Body of pancreas (tissue), 4 donors: Measurements from ENCODE around the gene GRK3. TPM values are rescaled to one million over a fixed set of nuclear protein-coding genes. Genes with fewer than 3 reads are reported as not detected.

ENCODE experiments used
- ATAC-seq: fragments of 150-250 bp; one replicate; pipeline ENCODE4 v1.9.1; 2016
- DNase-seq, 4 donors: peaks; one replicate each; pipeline ENCODE4 v3.0.0-alpha.2; 2019
- H3K27ac ChIP-seq, 4 donors: fragments of 200-600 bp; sonication (generic); 1 replicate in 3 of 4; 2 replicates in 1 of 4; pipeline versions ENCODE4 v1.5.1 to v1.6.1; 2016 to 2019; ENCODE audit warnings: mild to moderate bottlenecking in 1 of 4, mixed read lengths in 1 of 4, moderate library complexity in 1 of 4
- H3K27me3 ChIP-seq, 2 donors: fragments of 200-600 bp; sonication (generic); one replicate each; pipeline ENCODE4 v1.6.0; 2016; ENCODE audit warnings: mild to moderate bottlenecking in 1 of 2
- H3K36me3 ChIP-seq, 2 donors: fragments of 200-600 bp; sonication (generic); replicated peaks in 1 of 2; 2 replicates each; pipeline ENCODE4 v1.5.1; 2016; ENCODE audit warnings: low read depth in 2 of 2; ENCODE audit not compliant: insufficient read depth in 1 of 2
- H3K4me1 ChIP-seq: fragments of 200-600 bp; sonication (generic); one replicate; pipeline ENCODE4 v1.6.0; 2016
- H3K4me3 ChIP-seq, 2 donors: fragments of 200-600 bp; sonication (generic); 1 replicate in 1 of 2; 2 replicates in 1 of 2; pipeline ENCODE4 v1.5.1; 2016 to 2019
- H3K9me3 ChIP-seq, 3 donors: fragments of 200-600 bp; sonication (generic); 1 replicate in 2 of 3; 2 replicates in 1 of 3; pipeline ENCODE4 v1.5.1; 2016
- CTCF ChIP-seq, 7 experiments: fragments of 450-650 bp in 4 of 7; fragments of 200-600 bp in 3 of 7; sonication (generic) in 3 of 7; IDR thresholded peaks; one replicate each; pipeline ENCODE4 v1.5.1; 2016 to 2019; ENCODE audit warnings: antibody characterized with exemption in 7 of 7
- POLR2A ChIP-seq, 3 donors: fragments of 450-650 bp; IDR thresholded peaks; one replicate each; pipeline ENCODE4 v1.6.1; 2016; ENCODE audit warnings: antibody characterized with exemption in 3 of 3, mild to moderate bottlenecking in 2 of 3
- WGBS, 2 donors: methylation state at CpG; one replicate each; pipeline ENCODE4 v1.1.5; 2017; 5-methylcytosine and 5-hydroxymethylcytosine counted together
- intact Hi-C: fragments of 100-400 bp; cut with DNase I; formaldehyde crosslinking; loops from one replicate; pipeline ENCODE4 v1.15.1; 2023
- total RNA-seq, 2 donors: library from RNA; depleted of rRNA; stranded (reverse); fragments of >200 nt; gene quantifications; one replicate each; pipeline ENCODE4 v1.1.0, GENCODE V29; 2016

Gene GRK3
- total RNA-seq, 2 donors from 2014 or later, result 10.4 to 10.9 TPM

DNA sequence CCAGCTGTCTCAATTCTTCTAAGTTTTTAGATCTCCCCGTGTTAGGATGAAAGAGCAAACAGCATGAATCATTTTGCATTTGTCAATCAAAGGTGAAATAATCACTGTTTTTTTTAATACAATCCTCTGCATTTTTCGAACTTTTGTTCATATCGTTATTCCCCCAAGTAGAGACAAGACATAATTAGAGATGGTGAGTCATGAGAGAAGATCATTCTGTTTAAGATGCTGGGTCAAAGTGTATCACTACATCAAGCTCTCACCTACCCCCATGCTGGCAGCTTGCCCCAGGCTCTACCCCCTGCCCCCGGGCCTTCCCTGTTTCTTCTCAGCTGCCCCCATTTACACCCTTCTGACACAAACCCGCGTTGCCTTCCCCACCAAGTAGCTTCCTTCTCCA lies 147.0 kb downstream of the GRK3 start:
- DNase-seq (no peak), ATAC-seq (no peak)
- H3K27me3 ChIP-seq, result no peaks in the 10 kb centered on the region
- intact Hi-C loops, result no loop called here
- H3K27ac ChIP-seq, result no peak overlapping the region
- 67 to 82% methylated on average over 6 of the region's 6 CpGs for WGBS, 2 donors
- no peak overlapping the region for H3K4me3 ChIP-seq
- H3K4me1 ChIP-seq, result no peaks in the 10 kb centered on the region
- H3K9me3 ChIP-seq, result no peaks in the 10 kb centered on the region
- H3K36me3 ChIP-seq, result no peaks in the 10 kb centered on the region
- TF ChIP-seq CTCF (IDR thresholded peaks at IDR 0.05), result no peak
- no peak for TF ChIP-seq POLR2A (IDR thresholded peaks at IDR 0.05)

DNA sequence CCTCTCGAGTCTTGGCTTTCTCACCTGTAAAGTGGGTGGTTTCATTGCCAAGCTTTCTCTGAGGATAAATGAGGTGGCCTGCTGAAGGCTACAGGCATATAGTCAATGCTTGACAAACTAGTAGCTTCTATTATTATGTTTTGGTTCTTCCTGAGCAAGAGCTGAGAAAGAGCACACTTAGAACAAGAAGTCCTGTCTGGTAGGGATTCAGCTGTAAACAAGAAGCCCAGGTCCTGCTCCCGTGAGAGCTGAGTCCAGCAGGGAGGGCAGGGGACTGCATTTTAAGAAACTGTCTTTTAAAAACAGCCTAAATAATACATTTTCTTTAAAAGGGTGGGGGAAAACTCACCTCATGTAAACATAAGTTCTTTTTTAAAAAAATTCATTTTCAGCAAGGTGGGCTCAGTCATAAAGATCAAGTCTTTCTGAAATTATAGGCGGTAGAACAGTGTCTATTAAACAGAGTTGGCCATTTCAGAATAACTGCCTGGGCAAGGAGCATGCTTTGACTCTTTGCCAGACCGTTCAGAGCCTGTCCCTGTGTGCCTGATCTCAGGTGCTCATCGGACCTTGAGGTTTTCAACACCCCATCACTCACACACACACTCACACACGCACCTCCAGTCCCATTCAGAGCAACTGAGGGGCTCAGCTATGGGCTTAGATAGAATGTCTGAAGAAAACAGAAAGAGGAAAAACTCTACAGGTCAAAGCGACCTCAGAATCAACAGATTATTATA lies 148.4 kb downstream of the GRK3 start:
- intact Hi-C loops, result no loop called here
- WGBS, 2 donors, result 87 to 90% methylated on average over 7 of the region's 7 CpGs
- no peaks in the 10 kb centered on the region for H3K27me3 ChIP-seq
- H3K4me3 ChIP-seq, result no peak overlapping the region
- H3K9me3 ChIP-seq, result no peaks in the 10 kb centered on the region
- DNase-seq (no peak), ATAC-seq (no peak)
- H3K36me3 ChIP-seq, result no peaks in the 10 kb centered on the region
- no peak for TF ChIP-seq POLR2A (IDR thresholded peaks at IDR 0.05)
- TF ChIP-seq CTCF (IDR thresholded peaks at IDR 0.05), result no peak
- no peaks in the 10 kb centered on the region for H3K4me1 ChIP-seq
- H3K27ac ChIP-seq, result no peak overlapping the region

DNA sequence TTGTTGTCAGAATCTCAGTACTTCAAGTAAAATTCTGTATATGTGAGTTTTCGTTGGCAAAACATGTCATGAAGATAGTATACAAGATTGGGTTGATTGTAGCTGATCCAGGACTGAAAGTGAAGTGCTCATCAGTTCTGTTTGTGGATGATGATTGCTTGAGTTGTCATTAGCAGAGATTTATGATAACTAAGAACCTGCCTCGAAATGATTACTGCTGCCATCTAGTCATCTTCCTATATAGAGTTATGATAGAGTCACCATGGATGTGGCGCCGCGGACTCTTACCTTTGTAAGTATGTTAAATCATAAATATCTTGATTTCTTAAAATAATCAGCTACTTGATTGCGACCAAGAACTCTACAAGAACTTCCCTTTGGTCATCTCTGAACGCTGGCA lies 149.6 kb downstream of the GRK3 start:
- DNase-seq, result no peak
- no peak overlapping the region for H3K27ac ChIP-seq
- no peak for TF ChIP-seq POLR2A (IDR thresholded peaks at IDR 0.05)
- TF ChIP-seq CTCF (IDR thresholded peaks at IDR 0.05), result no peak
- no peaks in the 10 kb centered on the region for H3K9me3 ChIP-seq
- H3K27me3 ChIP-seq, result no peaks in the 10 kb centered on the region
- no peaks in the 10 kb centered on the region for H3K36me3 ChIP-seq
- no peak overlapping the region for H3K4me3 ChIP-seq
- 90 to 92% methylated on average over 7 of the region's 7 CpGs for WGBS, 2 donors
- intact Hi-C loops, result no loop called here
- H3K4me1 ChIP-seq, result no peaks in the 10 kb centered on the region
- no peak for ATAC-seq

- TF ChIP-seq POLR2A (IDR thresholded peaks at IDR 0.05), result no peak
- TF ChIP-seq CTCF (IDR thresholded peaks at IDR 0.05), result no peak
- DNase-seq (no peak), ATAC-seq (no peak)
- no peaks in the 10 kb centered on the region for H3K4me1 ChIP-seq
- no peak overlapping the region for H3K27ac ChIP-seq
- intact Hi-C loops, result no loop called here
- H3K9me3 ChIP-seq, result no peaks in the 10 kb centered on the region
- 76 to 78% methylated on average over 6 of the region's 6 CpGs for WGBS, 2 donors
- no peak overlapping the region for H3K4me3 ChIP-seq
- H3K27me3 ChIP-seq, result no peaks in the 10 kb centered on the region
- H3K36me3 ChIP-seq, result no peaks in the 10 kb centered on the region
These were observed 150.3 kb downstream of the GRK3 start for GRCh38 chr22:25714739-25715138.

DNA sequence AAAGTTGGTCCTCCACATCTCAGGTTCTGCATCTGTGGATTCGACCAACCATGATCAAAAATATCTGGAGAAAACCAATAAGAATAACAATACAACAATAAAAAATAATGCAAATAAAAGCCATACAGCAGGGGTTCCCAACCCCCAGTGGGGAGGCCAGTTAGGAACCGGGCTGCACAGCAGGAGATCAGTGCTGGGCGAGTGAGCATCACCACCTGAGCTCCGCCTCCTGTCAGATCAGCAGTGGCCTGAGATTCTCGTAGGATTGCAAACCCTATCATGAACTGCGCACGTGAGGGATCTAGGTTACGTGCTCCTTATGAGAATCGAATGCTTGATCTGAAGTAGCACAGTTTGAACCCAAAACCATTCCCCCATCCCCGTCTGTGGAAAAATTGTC lies 152.2 kb downstream of the GRK3 start:
- no peak overlapping the region for H3K27ac ChIP-seq

More for the DNA sequence above, 152.2 kb downstream of the GRK3 start:
- Histone ChIP-seq H3K4me3 (no peak overlapping the region), H3K4me1 (no peaks in the 10 kb centered on the region), H3K27me3 (no peaks in the 10 kb centered on the region), H3K36me3 (peaks cover 0 to 2% of the 10 kb centered on the region in 2 donors), H3K9me3 (no peaks in the 10 kb centered on the region)
- TF ChIP-seq CTCF (IDR thresholded peaks at IDR 0.05), result no peak
- TF ChIP-seq POLR2A (IDR thresholded peaks at IDR 0.05), result no peak
- 84 to 86% methylated on average over 10 of the region's 10 CpGs for WGBS, 2 donors
- intact Hi-C loops, result no loop called here
- no peak for DNase-seq
- ATAC-seq, result no peak
